ENCODE measurements around the gene THSD4. TPM values are rescaled to one million over a fixed set of nuclear protein-coding genes. Genes with fewer than 3 reads are reported as not detected.
"Not testable (repeated sequence)": the region's sequence is repeated elsewhere in the genome, so short reads cannot be mapped to it uniquely, and the experiment has no call there.

The THSD4 gene
- total RNA-seq, 1 donor from 2014 or later: 1.4 TPM

DNA sequence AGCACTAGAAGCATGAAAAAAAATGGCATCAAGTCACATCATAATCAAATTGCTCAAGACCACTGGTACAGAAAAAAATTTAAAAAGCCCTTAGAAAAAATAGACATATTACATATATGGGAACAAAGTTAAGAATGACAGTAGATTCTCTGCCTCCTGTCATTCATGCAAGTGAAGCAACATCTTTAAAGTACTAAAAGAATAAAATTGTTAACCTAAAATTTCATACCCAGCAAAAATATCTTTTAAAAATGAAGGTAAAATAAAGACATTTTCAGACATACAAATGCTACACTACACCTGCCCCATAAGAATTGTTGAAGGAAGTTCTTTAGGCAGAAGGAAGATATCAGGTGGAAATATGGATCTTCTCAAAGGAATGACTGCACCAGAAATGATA is 55.9 kb downstream of the THSD4 start:
- Mint-ChIP-seq H3K27me3 (ENCODE audit: low read depth) (no peaks in the 10 kb centered on the region), H3K27ac (ENCODE audit: unreplicated experiment) (no peak overlapping the region), H3K9me3 (peaks cover 3% of the 10 kb centered on the region), H3K4me3 (no peak overlapping the region), H3K36me3 (ENCODE audit: low read depth) (peaks cover 3% of the 10 kb centered on the region), H3K4me1 (no peaks in the 10 kb centered on the region)
- TF ChIP-seq, protein P1, sequence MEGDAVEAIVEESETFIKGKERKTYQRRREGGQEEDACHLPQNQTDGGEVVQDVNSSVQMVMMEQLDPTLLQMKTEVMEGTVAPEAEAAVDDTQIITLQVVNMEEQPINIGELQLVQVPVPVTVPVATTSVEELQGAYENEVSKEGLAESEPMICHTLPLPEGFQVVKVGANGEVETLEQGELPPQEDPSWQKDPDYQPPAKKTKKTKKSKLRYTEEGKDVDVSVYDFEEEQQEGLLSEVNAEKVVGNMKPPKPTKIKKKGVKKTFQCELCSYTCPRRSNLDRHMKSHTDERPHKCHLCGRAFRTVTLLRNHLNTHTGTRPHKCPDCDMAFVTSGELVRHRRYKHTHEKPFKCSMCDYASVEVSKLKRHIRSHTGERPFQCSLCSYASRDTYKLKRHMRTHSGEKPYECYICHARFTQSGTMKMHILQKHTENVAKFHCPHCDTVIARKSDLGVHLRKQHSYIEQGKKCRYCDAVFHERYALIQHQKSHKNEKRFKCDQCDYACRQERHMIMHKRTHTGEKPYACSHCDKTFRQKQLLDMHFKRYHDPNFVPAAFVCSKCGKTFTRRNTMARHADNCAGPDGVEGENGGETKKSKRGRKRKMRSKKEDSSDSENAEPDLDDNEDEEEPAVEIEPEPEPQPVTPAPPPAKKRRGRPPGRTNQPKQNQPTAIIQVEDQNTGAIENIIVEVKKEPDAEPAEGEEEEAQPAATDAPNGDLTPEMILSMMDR (conservative IDR thresholded peaks at IDR 0.05): no peak
- no peak for DNase-seq (ENCODE audit: low read depth, low spot score)

DNA sequence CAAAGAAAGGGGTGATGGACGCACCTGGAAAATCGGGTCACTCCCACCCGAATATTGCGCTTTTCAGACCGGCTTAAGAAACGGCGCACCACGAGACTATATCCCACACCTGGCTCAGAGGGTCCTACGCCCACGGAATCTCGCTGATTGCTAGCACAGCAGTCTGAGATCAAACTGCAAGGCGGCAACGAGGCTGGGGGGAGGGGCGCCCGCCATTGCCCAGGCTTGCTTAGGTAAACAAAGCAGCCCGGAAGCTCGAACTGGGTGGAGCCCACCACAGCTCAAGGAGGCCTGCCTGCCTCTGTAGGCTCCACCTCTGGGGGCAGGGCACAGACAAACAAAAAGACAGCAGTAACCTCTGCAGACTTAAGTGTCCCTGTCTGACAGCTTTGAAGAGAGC is 59.1 kb downstream of the THSD4 start:
- not testable (repeated sequence) for H3K9me3 Mint-ChIP-seq; H3K27ac Mint-ChIP-seq (ENCODE audit: unreplicated experiment); H3K4me1 Mint-ChIP-seq; H3K4me3 Mint-ChIP-seq; H3K36me3 Mint-ChIP-seq (ENCODE audit: low read depth); H3K27me3 Mint-ChIP-seq (ENCODE audit: low read depth)
- peak; percentile 16 for DNase-seq (ENCODE audit: low read depth, low spot score)

DNA sequence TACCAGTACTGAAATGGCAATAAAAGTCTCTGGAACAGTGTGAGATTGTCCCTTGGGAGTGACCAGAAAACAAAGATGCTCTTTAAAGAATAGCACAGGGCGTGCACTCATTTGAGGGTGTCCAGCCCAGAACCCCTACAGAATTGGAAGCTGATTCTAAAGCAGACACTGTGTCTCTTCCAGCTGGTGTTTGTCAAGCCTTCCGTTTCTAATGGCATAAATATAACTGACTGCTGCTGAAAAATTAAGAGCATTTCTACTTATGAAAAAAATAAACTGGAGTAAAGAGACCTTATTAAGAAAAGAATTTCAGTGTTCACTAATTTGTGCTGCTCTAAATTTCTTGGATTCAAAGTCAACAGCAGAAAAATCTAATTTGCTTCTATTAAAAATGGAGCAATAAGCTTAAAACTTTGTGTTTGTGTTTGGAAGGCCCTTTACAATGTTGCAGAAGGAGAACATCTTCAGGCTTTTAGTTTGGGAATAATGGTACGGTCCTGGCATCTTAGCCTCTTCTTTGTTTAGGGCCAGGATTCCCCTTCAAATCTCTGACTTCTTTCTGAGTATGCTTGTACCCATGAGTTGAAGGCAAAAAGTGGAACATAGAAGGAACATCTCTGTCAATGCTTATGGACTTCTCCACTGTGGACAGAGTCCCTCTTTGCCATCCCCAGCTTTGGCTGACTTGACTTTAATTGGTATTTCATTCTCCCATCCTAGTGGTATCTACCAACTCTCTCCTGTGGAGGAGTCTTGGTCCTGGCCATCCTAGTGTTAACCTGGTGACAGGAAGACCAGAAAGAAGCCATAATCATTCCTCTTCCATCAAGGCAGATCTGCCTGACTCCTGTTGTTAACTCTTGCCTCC is 65.9 kb downstream of the THSD4 start:
- Mint-ChIP-seq H3K4me3 (no peak overlapping the region), H3K9me3 (peaks cover 6% of the 10 kb centered on the region), H3K27ac (ENCODE audit: unreplicated experiment) (no peak overlapping the region), H3K27me3 (ENCODE audit: low read depth) (no peaks in the 10 kb centered on the region), H3K4me1 (peaks cover 13% of the 10 kb centered on the region), H3K36me3 (ENCODE audit: low read depth) (no peaks in the 10 kb centered on the region)
- no peak for DNase-seq (ENCODE audit: low read depth, low spot score)
- TF ChIP-seq, protein P1 (conservative IDR thresholded peaks at IDR 0.05): no peak

DNA sequence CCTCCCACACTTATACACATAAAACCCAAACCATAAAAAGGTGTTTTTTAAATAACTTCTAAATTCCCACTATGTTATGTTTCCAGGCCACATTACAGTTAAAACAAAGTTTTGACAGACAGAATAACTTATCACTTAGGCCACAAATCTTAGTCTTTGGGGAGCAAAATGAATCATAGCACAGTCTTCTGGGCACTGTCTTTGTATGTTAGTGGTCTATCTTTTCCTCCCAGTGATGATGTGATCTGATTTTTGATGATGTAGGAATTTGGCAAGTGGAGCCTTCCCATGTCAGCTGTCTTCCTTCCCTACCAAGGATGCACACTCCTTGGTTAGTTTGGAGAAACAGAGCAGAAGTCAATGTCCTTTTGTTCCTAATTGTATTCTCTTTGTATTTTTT is 67.3 kb downstream of the THSD4 start:
- DNase-seq (ENCODE audit: low read depth, low spot score): no peak
- Mint-ChIP-seq H3K27ac (ENCODE audit: unreplicated experiment) (no peak overlapping the region), H3K36me3 (ENCODE audit: low read depth) (no peaks in the 10 kb centered on the region), H3K4me1 (peaks cover 14% of the 10 kb centered on the region), H3K4me3 (no peak overlapping the region), H3K9me3 (peaks cover 6% of the 10 kb centered on the region), H3K27me3 (ENCODE audit: low read depth) (no peaks in the 10 kb centered on the region)
- TF ChIP-seq, protein P1 (conservative IDR thresholded peaks at IDR 0.05): no peak

DNA sequence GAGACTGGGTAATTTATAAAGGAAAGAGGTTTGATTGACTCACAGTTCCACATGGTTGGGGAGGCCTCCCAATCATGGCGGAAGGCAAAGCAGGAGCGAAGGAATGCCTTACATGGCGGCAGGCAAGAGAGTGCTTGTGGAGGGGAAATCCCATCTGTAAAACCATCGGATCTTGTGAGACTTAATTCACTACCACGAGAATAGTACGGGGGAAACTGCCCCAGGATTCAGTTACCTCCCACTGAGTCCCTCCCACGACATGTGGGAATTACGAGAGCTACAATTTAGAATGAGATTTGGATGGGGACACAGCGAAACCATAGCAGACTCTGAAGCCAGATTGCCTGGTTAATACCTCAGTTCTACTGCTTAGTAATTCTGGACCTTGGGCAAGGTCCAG is 67.8 kb downstream of the THSD4 start:
- TF ChIP-seq, protein P1 (conservative IDR thresholded peaks at IDR 0.05): no peak
- Mint-ChIP-seq H3K27ac (ENCODE audit: unreplicated experiment) (no peak overlapping the region), H3K27me3 (ENCODE audit: low read depth) (no peaks in the 10 kb centered on the region), H3K4me3 (no peak overlapping the region), H3K36me3 (ENCODE audit: low read depth) (no peaks in the 10 kb centered on the region), H3K9me3 (peaks cover 6% of the 10 kb centered on the region), H3K4me1 (peaks cover 14% of the 10 kb centered on the region)
- DNase-seq (ENCODE audit: low read depth, low spot score): no peak

DNA sequence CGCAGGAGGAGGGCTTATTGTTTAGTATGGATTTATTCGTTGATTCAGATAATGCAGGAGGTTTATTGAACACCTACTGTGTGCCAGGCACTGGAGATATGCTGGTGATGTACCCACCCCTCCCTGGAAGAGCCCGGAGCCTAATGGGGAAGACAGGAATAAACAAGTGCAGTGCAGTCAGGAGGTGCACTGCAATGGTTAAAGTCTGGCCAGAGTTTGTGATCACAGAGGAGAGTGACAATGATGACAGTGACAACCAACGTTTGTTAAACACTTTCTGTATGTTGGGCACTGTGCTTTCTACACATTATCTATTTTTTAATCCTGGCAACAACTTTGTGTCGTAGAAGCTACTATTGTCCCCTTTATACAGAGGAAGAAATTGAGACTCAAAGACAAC is 70.4 kb downstream of the THSD4 start:
- Mint-ChIP-seq H3K36me3 (ENCODE audit: low read depth) (no peaks in the 10 kb centered on the region), H3K4me1 (peaks cover 12% of the 10 kb centered on the region), H3K27me3 (ENCODE audit: low read depth) (no peaks in the 10 kb centered on the region), H3K9me3 (peaks cover 6% of the 10 kb centered on the region), H3K27ac (ENCODE audit: unreplicated experiment) (no peak overlapping the region), H3K4me3 (no peak overlapping the region)
- TF ChIP-seq, protein P1 (conservative IDR thresholded peaks at IDR 0.05): no peak
- DNase-seq (ENCODE audit: low read depth, low spot score): no peak
